DMS153 treated with DMSO at 0.1 percent for 48 hours (cell line): ENCODE measurements around the gene CD83.
"Not testable (repeated sequence)": the region's sequence is repeated elsewhere in the genome, so short reads cannot be mapped to it uniquely, and the experiment has no call there.

Experiments used
- DNase-seq: peaks from one replicate; lab custom pipeline; 2025; ENCODE audit not compliant: unreplicated experiment; lab: John Stamatoyannopoulos, UW

Gene CD83, protein sequence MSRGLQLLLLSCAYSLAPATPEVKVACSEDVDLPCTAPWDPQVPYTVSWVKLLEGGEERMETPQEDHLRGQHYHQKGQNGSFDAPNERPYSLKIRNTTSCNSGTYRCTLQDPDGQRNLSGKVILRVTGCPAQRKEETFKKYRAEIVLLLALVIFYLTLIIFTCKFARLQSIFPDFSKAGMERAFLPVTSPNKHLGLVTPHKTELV

DNA sequence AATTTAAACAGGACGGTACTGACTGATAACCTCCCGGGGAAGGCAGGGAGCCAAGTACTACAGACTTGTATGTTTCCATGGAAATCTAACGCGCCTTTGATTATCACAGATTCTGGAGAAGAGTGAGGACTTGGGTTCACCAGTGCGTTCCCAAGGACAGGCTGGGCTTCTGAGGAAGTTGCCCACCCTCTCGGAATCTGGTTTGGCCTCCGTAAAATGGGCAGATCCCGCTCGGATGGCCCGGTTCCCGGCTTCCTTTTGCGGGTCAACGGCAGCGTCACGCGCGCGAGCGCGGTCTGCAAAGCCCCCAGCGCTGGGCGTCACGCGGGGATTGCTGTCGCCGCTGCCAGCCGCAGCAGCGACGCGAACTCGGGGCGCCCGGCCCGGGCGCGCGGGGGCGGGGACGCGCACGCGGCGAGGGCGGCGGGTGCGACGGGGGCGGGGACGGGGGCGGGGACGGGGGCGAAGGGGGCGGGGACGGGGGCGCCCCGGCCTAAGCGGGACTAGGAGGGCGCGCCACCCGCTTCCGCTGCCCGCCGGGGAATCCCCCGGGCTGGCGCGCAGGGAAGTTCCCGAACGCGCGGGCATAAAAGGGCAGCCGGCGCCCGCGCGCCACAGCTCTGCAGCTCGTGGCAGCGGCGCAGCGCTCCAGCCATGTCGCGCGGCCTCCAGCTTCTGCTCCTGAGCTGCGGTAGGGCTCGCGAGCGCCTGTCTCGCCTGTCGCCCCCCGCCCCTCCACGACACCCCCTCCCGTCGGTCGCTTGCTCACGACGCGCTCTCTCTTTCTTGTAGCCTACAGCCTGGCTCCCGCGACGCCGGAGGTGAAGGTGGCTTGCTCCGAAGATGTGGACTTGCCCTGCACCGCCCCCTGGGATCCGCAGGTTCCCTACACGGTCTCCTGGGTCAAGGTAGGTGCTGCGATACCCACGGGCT lies at the start of gene CD83:
Gene CD83 (plus strand): TSS at position 615 of the 933 bp plus-strand sequence. CDS start 40 bp downstream, at position 655.
- DNase-seq = peak; percentile 7

DNA sequence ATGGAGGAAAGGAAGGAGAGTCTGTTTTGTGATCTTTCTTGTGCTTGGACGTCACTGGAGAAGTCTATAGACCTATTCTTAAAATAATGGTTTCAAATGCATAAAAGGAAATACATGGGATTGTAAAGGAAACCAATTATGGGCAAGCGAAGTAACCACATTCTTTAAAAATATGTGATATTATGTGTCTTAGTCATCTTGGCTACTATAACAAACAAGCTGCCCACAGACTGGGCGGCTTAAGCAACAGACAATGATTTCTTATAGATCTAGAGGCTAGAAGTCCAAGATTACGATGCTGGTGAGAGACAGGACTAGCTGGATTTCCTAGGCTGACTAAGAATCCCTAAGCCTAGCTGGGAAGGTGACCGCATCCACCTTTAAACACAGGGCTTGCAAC lies 49.4 kb upstream of the CD83 start:
- DNase-seq = no peak

DNA sequence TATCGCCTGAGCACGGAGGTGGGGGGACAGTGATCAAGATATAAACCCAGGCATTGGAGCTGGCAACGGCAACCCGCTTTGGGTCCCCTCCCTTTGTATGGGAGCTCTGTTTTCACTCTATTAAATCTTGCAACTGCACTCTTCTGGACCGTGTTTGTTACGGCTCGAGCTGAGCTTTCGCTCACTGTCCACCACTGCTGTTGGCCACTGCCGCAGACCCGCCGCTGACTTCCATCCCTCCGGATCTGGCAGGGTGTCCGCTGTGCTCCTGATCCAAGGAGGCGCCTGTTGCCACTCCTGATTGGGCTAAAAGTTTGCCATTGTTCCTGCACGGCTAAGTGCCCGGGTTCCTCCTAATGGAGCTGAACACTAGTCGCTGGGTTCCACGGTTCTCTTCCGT lies 48.9 kb upstream of the CD83 start:
- no peak for DNase-seq

DNA sequence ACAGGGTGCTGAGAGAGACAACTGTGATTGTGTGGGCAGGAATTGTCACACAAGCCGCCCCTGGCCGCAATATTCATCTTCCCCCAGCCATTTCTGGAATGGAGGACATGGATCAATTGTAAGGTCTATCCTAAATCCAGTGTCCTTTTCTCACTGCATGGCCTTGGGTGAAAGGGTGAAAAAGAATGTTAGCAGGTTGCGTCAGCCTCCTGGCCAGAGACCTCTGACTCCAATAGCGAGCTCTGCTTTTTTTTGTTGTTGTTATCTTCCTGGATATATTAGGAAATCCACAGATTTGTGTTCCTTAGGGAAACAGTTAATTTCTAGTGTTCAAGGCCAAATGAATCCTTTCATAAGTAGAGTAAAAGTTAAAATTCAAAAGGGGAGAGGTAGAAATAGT lies 47.1 kb upstream of the CD83 start:
- no peak for DNase-seq

DNA sequence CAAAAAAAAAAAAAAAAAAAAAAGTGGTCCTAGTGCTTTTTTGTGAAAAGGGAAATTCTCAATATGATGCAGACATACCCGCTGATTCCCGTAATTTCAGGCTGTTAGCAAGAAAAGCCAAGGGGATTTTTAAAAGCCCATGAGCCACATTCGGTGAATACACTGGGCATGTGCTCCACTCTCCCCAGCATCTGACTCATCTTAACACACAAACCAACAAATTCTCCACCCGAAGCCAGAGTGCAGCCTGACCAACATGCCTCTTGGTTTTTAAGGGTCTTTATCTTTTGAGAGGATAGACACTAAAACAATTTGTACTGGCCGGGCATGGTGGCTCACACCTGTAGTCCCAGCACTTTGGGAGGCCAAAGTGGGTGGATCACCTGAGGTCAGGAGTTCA lies 45.5 kb upstream of the CD83 start:
- DNase-seq = no peak

DNA sequence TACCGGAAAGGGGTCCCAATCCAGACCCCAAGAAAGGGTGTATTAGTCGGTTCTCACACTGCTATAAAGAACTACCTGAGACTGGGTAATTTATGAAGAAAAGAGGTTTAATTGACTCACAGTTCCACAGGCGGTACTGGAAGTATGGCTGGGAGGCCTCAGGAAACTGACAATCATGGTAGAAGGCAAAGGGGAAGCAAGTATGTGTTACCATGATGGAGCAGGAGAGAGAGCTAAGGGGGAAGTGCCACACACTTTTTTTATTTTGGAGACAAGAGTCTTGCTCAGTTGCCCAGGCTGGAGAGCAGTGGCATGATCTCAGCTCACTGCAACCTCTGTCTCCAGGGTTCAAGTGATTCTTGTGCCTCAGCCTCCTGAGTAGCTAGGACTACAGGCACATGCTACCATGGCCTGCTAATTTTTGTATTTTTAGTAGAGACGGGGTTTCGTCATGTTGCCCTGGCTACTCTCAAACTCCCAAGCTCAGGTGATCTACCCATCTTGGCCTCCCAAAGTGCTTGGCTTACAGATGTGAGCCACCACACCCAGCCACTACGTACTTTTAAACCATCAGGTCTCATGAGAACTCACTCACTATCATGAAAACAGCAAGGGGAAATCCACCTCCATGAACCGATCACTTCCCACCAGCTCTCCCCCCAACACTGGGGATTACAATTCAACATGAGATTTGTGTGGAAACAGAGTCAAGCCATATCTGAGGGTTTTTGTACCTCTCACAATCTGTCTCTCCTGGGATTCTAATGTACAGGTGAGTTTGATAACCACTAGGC lies 43.8 kb upstream of the CD83 start:
- DNase-seq = not testable (repeated sequence)

DNA sequence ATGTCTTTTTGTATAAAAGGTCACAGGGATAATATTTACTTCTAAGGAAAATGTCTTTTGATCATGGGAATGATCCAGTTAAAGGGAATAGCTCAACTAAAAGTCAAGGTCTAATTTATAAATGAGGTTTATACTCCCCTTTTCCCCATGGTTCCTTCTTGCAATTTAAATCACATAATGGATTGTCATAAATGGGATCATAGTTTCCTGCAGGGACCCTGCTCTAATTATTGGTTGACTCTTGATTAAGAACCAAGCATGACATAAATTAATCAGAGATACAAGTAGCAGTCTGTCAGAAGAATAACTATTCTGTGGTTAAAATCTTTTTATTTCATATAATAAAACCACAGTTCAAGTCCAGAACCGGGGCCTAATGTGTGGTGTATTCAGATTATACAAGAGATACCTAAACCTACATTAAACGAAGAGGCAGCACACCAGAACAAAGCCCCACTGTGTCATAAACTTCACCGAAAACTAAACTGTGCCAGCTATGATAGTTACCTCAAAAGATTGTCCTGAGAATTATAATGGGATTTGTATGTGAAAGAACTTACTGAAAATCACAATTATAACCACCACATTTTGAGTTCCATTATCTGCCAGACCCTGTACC lies 43.0 kb upstream of the CD83 start:
- DNase-seq = no peak

DNA sequence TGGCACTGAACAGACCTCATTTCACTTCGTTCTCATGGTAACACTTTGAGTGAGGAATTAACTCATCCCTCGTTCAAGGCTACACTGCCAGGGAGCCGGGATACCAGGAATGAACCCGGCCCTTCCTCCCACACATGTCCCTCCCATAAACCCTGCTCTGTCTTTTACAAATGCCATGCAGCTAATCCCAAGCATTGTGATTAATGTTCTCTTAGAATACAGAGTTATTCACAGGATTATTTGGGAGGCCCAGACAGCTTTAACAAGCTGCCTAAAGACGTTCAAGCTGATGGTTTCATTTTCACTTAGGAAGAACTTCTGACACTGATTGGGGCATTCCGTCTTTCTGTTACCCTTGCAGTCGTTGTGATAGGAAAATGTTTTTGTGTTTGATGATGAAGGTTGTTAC lies 42.5 kb upstream of the CD83 start:
- no peak for DNase-seq

DNA sequence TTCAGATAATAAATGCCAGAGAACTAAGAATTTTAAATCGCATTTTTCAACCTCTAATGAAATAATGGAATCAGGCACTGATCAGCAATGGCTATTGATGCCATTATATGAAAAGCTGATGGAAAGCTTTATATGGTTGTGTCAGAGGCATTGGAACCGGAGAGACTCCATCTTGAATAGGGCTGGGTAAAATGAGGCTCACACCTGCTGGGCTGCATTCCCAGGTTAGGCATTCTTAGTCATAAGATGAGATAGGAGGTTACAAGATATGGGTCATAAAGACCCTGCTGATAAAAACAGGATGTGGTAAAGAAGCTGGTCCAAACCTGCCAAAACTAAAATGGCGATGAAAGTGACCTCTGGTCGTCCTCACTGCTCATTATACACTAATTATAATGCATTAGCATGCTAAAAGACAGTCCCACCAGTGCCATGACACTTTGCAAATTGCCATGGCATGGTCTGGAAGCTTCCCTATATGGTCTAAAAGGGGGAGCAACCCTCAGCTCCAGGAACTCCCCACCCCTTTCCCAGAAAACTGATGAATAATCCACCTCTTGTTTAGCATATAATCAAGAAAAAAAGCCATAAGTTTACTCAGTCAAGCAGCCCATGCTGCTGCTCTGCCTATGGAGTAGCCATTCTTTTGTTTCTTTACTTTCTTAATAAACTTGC lies 40.2 kb upstream of the CD83 start:
- DNase-seq = no peak

DNA sequence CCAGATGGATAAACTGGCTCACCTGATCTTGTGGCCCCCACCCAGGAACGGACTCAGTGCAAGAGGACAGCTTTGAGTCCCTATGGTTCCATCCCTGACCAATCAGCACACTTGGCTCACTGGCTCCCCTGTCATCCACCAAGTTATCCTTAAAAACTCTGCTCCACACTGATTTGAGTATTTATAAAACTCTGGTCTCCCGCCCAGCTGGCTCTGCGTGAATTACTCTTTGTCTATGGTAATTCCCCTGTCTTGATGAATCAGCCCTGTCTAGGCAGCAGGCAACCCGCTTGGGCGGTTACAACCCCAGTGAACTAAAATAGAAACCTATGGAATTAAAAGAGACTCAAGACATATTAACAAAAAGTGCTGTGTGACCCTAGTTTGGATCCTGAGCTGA lies 38.1 kb upstream of the CD83 start:
- DNase-seq = no peak

DNA sequence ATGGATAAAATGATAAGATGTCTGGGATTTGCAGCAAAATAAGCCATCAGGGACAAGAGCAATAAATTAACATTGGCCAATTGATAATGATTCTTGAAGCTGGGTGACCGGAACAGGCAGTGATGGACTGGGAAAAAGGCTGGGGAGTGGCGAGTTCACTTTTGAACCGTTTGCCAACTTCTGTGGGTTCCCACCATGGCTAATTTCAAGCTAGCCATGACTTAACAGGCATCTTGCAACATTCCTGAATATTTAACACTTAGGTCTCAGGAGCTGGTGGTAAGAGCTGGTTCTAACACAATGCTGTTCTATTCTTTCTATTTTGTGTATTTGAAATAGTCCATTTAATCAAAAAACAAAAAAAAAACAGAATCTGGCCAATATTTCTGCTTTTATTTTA lies 37.6 kb upstream of the CD83 start:
- no peak for DNase-seq

DNA sequence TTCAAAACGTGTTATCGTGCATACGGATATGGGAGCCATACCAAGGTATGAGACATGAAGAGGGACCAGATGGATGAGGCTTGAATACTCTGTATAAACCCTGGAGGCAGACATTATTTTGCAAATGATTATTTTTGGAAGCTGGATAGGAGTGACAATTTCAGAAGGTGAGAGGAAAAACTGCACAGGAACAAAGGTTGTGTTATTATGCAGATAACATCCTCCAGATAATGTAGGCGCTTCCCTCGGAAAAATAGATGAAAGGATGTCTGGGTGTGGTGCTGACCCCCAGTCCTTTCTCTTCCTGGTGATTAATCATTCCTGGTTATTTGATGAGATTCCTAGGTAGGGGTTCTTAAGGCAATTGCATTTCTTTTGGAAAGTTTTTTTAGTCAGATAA lies 36.4 kb upstream of the CD83 start:
- no peak for DNase-seq

DNA sequence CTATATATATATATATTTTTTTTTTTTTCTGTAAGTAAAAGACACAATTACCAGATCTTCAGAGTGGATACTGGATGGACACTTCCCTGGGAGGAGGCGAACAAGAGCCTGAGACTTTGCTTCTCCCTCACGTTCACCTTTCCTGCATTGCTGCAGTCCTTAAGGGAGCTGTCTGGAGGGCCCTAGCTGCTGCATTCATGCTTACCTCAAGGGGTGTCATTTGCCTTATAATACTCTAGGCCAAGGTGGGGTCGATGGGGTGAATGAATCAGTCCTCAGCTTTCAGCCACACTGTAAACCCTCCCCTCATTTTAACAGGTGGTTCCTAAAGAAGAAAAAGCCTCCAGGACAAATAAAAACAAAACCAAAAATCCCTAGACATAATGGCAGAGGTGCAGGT lies 34.8 kb upstream of the CD83 start:
- DNase-seq = no peak

DNA sequence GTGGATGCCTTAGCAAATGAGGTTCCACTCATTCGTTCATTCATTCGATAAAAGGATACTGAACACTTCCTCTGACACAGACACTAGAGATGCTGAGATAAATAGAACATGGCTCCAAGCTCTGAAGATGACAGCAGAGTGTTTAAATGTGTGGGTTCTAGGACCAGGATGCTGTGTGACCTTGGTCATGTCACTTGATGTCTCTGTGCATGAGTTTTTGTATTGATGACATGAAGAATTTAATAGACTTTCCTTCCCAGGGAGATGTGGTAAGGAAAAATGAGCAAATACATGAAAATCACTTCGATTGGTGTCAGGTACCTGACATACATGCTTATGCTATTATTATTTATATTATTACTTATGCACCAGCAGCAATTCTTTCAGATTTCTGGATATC lies 34.3 kb upstream of the CD83 start:
- DNase-seq = no peak

DNA sequence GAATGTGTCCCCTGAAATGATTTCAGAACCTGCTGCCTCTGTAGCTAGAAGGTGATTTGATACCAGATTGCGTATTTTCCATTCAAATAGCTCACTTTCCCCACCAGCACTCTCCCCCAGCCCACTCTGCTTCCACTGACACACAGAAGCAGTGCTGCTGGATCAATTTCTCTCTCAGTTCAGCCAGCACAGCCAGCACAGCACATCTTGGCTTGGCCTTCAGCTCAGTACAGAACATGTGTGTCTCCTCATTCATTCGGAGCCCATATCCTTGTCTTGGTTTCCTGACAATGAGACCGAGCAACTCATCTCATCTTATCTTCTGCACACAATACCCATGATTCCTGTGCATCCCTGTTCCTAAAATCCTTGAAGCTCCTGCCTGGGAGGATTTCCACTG lies 33.8 kb upstream of the CD83 start:
- DNase-seq = no peak

DNA sequence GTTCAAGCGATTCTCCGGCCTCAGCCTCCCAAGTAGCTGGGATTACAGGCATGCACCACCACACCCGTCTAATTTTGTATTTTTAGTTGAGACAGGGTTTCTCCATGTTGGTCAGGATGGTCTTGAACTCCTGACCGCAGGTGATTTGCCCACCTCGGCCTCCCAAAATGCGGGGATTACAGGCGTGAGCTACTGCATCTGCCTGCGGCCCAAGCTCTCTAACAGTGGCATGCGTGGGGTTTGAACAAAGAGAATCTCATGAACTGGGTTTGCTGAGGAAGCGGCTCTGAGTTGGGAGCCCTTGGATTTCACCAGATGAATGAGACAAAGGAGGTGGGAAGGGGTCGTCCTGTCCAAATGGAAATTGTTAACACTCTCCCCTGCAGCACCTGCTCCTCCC lies 33.2 kb upstream of the CD83 start:
- DNase-seq = no peak

DNA sequence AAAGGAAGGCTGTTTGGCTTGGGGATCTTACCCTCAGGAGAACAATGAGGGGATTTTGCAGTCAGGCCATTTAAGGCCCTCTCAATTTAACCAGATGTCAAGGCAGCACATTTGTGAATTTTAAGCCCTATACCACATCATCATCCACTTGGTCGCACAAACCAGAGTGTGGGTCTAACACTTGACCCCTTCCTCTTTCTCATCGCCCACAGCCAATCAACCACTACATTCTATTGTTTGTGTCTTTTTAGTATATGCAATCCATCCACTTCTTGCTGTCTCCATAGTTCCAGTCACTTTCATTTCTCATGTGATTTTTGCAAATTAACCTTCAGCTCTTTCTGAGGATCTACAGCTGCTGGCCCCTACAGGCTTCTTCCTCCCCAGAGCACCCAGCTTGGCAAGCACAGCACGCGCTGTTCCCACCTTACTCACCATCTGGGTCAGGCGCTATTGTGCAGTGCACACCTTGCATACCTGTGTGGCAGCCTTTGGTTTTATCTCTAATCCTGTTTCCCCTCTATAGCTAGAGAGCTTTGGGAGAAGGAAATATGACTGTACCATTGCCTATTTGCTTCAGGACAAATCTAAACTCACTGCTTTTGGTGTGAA lies 32.3 kb upstream of the CD83 start:
- DNase-seq = no peak

DNA sequence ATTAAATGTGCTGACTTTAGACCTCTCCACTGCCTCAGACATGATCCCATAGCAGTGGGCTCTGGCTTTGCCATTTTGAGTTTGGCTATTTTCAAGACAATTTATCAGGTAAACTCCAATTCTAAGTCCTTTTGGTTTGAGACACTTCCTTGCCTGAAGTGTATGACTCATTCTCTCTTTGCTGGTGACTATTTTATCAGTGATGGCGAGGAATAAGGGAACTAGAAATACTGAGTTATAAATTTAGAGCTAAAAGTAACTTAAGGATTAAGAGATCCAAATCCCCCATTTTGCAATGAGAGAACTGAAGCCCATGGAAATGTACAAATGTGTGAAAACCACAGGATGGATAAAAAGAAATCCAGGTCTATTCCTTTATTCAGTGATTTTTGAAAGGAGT lies 30.9 kb upstream of the CD83 start:
- DNase-seq = no peak

DNA sequence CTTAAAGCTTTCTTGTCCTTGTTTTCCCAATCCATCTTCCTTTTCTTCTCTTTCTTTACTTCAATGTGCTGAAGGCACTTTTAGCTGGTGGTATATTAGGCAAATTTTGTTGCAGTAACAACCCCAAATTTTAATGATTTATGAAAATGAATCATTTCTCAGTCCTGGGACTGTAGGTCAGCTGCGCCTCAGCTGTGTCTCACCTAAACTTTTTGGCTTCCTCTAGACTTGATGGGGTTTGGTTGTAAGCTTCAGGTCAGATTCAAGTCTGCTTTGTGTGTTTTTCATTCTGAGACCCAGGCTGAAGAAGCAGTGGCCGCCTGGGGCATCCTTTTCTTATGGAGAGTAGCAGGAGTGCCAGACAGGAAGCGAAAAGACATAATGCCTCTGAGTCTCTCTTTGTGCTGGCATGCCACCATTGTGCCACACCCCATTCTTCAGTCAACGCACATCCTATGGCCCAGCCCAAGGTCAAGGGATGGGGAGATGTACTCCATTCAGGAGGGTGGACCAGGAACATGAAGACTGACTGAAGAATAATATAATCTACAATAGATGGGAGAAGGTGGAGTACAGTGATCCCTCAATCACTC lies 28.9 kb upstream of the CD83 start:
- no peak for DNase-seq

DNA sequence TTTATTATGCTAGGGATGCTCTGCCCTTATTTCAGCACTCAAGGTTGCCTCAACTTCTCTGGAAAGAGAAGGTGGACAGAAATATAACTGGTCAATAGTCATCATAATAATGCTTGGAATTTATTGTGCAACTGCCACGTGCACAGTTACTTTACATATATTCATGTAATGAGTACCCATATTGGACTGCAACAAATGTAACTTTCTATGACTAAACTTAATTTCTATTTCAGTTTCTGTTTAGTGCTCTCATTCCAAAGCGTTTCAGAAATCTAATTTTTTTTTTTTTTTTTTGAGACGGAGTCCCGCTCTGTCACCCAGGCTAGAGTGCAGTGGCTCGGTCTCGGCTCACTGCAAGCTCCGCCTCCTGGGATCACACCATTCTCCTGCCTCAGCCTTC lies 28.3 kb upstream of the CD83 start:
- DNase-seq = no peak
